Small intestine (tissue), 16 donors: ENCODE measurements around the gene MSMB. TPM values are rescaled to one million over a fixed set of nuclear protein-coding genes. Genes with fewer than 3 reads are reported as not detected.
"Not testable (repeated sequence)": the region's sequence is repeated elsewhere in the genome, so short reads cannot be mapped to it uniquely, and the experiment has no call there.

ENCODE experiments used
- DNase-seq, 2 donors: peaks; one replicate each; pipeline versions ENCODE4 v3.0.0 to v3.0.0-alpha.2; 2013
- FAIRE-seq: peaks from 2 replicates; lab custom pipeline; 2012; peaks lifted over from hg19 to GRCh38; lab: Jason Lieb, UNC
- H3K27ac ChIP-seq, 3 donors: one replicate each; pipeline ENCODE4 v1.5.1; 2013; ENCODE audit warnings: low read length in 2 of 3, mild to moderate bottlenecking in 2 of 3, control low read depth in 1 of 3, inconsistent platforms in 1 of 3, low read depth in 1 of 3, moderate library complexity in 1 of 3
- H3K27me3 ChIP-seq, 3 donors: one replicate each; pipeline ENCODE4 v1.6.1; 2013; ENCODE audit warnings: low read length in 3 of 3, inconsistent platforms in 1 of 3; ENCODE audit not compliant: control insufficient read depth in 3 of 3, insufficient read depth in 3 of 3
- H3K36me3 ChIP-seq, 3 donors: one replicate each; pipeline ENCODE4 v1.6.1; 2013; ENCODE audit warnings: low read length in 3 of 3, inconsistent platforms in 1 of 3, low read depth in 1 of 3, mild to moderate bottlenecking in 1 of 3, moderate library complexity in 1 of 3; ENCODE audit not compliant: control insufficient read depth in 3 of 3, insufficient read depth in 2 of 3
- H3K4me1 ChIP-seq, 3 donors: one replicate each; pipeline ENCODE4 v1.6.1; 2013; ENCODE audit warnings: low read length in 2 of 3, inconsistent platforms in 1 of 3, low read depth in 1 of 3, mild to moderate bottlenecking in 1 of 3, moderate library complexity in 1 of 3; ENCODE audit not compliant: control insufficient read depth in 3 of 3, insufficient read depth in 2 of 3
- H3K4me3 ChIP-seq, 3 donors: one replicate each; pipeline ENCODE4 v1.5.1; 2013; ENCODE audit warnings: low read length in 3 of 3, control low read depth in 1 of 3, inconsistent platforms in 1 of 3, low read depth in 1 of 3, mild to moderate bottlenecking in 1 of 3, moderate library complexity in 1 of 3
- H3K9me3 ChIP-seq, 2 donors: one replicate each; pipeline ENCODE4 v1.6.1; 2013; ENCODE audit warnings: low read depth in 1 of 2, low read length in 1 of 2; ENCODE audit not compliant: control insufficient read depth in 2 of 2, insufficient read depth in 1 of 2
- WGBS, 3 donors: extraction: QIAGEN DNeasy Blood & Tissue Kit; methylation state at CpG; one replicate each; pipeline ENCODE4 v1.1.7; 2013; 5-methylcytosine and 5-hydroxymethylcytosine counted together
- long read RNA-seq, 10 donors: transcript quantifications; one replicate each; lab custom pipeline, GENCODE V29; 2026
- polyA plus RNA-seq, 4 donors: library from polyadenylated mRNA; stranded (reverse) in 3 of 4; unstranded in 1 of 4; fragments of 200-250 nt in 3 of 4; fragments of 120-200 nt in 1 of 4; gene quantifications; one replicate each; pipeline versions ENCODE4 v1.2.1 to v1.2.3, GENCODE V29; 2013
- donor health status: healthy with polysubstance abuse.
- donor health status: control.
- donor health status: control.
- donor health status: Bipolar disorder and iron deficiency.
- donor health status: healthy.

MSMB gene, protein sequence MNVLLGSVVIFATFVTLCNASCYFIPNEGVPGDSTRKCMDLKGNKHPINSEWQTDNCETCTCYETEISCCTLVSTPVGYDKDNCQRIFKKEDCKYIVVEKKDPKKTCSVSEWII
- polyA plus RNA-seq, result 10 to 100 TPM in 1 of 4 donors, 1 to 10 TPM in 1, under 1 TPM in 1, not detected in 1; 0.58 to 46.3 (median 1.4) TPM
- long read RNA-seq, donor 1, result 0 reads
- long read RNA-seq, donor 2, result 0 reads
- long read RNA-seq, donor 3, result 0 reads
- long read RNA-seq, donor 4, result 0 reads
- long read RNA-seq, donor 5, result 0 reads
- long read RNA-seq, donor 6, result 0 reads
- long read RNA-seq, donor 7, result 0 reads
- long read RNA-seq, donor 8, result 0 reads
- long read RNA-seq, donor 9, result 0 reads
- long read RNA-seq, donor 10, result 0 reads

DNA sequence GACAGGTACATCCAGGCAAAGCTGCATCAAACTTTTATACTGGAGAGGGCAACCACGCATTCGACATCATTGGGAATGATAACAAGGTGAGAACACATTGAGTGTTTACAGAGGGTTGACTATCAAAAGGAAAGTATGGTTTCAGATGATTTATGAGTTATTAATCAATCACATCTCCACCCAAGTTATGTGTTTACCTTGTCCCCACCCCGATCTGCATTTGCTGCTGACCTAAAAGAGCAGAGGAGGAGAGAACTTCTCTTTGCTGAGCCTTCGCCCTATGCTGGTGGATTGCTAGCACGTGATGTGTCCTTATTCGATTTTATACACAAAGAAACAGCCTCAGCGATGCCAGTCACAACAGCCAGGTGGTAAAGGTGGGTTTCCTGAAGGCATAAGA, at the start of gene MSMB:
Gene MSMB (minus strand): TSS at position 9 of the 400 bp plus-strand sequence. CDS start 32 bp downstream, outside the sequence.
- no peaks in the 10 kb centered on the region for H3K36me3 ChIP-seq
- FAIRE-seq, result no peak
- H3K4me3 ChIP-seq, result no peak within 1 kb of the TSS

DNA sequence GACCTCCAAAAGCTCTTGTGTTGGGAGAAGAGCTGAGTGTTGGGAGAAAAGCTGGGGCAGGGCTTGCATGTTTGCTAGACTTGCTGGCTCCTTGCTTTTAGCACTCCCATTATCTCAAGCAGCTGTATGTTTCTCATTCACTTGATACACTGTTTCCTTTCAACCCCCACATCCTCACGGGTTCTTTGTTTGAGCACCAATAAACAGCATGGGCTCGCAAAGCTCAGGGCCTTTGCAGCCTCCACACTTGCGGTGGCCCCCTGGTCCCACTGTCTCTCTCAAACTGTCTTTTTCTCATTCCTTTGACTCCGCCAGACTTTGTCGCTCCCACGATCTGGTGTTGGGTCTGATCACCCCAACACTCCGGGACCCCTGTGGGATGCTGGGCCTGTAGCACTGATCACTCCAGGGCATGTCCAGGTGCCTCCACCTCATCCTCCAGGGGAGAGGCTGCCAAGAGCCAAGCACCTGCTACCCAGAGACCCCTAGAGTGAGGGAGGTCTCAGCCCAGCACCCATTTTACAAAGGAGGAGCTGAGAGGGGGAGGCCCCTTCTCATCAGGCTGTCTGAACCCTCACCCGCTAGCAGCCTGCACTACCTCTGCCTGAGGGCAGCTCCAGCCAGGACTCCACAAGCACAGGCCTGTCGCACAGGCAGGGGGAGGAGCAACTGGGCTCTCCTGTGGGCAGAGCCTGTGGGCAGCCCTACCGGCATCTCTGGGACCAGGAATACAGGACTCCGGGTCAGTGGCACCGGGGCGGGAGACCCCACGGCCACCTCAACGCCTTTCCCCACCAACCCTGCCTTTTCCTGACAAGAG, 49.1 kb upstream of the MSMB start:
- Histone ChIP-seq H3K27ac (peak overlapping the region in 1 of 3 donors; percentile 5), H3K27me3 (no peaks in the 10 kb centered on the region), H3K9me3 (no peaks in the 10 kb centered on the region), H3K36me3 (no peaks in the 10 kb centered on the region), H3K4me1 (no peaks in the 10 kb centered on the region), H3K4me3 (no peak overlapping the region)
- WGBS, 3 donors, result 84 to 92% (median 86%) methylated on average over 15 of the region's 15 CpGs
- FAIRE-seq (no peak), DNase-seq (no peak)

More for the DNA sequence above, at the start of gene MSMB:
- no peak within 1 kb of the TSS for H3K27ac ChIP-seq
- H3K27me3 ChIP-seq, result peaks cover 0 to 9% (median 0%) of the 10 kb centered on the region in 3 donors
- no peaks in the 10 kb centered on the region for H3K9me3 ChIP-seq
- DNase-seq, result peak; percentile 8 to 90
- H3K4me1 ChIP-seq, result no peaks in the 10 kb centered on the region
- 18 to 64% (median 41%) methylated on average over 7 of the region's 7 CpGs for WGBS, 3 donors

DNA sequence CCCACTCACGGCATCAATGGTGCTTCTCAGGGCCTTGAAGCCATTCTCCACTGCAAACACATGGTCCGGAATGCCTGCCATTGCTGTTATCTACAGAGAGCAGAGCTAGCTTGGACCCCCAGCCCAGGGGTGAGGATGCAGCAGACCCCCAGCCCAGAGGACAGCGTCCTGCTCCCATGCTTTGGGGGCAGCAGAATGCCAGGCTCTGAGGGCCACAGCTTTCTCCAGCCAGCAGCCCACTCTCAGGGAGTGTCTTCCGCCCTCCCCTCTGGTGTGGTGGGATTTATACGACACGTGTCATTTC, 48.1 kb upstream of the MSMB start:
- 90 to 97% (median 90%) methylated on average over 6 of the region's 6 CpGs for WGBS, 3 donors
- FAIRE-seq (no peak), DNase-seq (no peak)
- Histone ChIP-seq H3K4me1 (no peaks in the 10 kb centered on the region), H3K27me3 (no peaks in the 10 kb centered on the region), H3K9me3 (no peaks in the 10 kb centered on the region), H3K4me3 (no peak overlapping the region), H3K27ac (no peak overlapping the region), H3K36me3 (no peaks in the 10 kb centered on the region)

DNA sequence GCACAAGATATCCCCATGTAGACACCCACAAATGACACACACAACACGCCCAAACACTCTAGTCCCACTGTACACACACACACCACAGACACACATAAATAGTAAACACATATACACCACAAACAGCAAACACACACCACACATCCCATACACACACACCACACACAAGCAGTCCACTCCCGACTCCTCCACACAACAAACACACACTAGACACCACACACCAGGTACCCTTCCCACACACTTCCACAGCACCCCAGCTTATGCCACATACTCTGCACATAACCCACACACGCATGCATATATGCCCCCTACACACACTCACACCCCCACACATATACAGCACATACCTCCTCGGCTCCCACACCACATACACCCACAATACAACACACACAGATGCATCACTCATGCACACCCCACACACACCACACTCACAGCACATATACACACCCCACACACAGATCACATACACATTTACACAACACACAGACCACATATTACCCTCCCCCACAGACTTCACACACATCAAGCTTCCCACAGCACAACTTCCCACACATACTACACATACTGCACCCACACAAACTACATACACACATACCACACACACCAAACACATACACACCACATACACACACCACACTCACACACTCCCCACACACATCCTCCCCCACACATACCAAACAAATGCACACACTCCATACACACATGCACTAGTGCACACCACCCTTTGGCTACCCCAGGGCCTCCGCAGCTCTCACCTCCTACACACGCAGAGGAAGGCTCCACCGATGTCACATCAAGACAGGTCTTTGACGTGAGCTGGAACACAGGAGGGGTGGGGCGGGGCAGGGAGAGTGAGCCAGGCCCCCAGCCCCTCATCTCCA, 47.5 kb upstream of the MSMB start:
- H3K27ac ChIP-seq, result peak overlapping the region in 1 of 3 donors; percentile 60
- WGBS, 3 donors, result 78 to 83% (median 80%) methylated on average over 9 of the region's 9 CpGs
- FAIRE-seq, result not testable (repeated sequence)

DNA sequence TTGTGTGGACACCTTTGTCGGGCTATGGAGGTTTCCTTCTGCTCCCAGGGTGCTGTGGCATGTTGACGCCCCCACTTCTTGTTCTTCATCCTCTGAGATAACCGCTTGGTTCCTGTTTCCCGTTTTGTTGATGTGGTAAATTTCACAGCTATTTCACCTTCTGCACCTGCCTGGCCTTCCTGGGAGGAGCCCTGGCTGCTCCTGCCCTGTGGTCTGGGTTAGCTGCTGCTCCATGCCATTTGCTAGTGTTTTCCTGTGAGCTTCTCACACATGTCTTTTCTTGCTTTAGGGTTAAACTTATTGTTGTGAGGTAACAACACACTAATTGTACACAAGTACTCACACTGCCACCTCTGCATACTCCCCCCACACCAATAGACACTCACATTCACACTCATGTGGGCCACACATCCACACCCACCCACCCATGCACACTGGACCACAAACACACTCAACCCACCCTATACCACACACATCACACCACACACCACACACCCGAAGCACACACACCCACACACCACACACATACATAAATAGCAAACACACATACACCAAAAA, 46.5 kb upstream of the MSMB start:
- no peak for DNase-seq
- Histone ChIP-seq H3K27me3 (no peaks in the 10 kb centered on the region), H3K9me3 (no peaks in the 10 kb centered on the region), H3K27ac (peak overlapping the region in 1 of 3 donors; percentile 86), H3K36me3 (no peaks in the 10 kb centered on the region), H3K4me3 (no peak overlapping the region), H3K4me1 (no peaks in the 10 kb centered on the region)
- no peak for FAIRE-seq
- 37 to 59% (median 42%) methylated on average over 5 of the region's 5 CpGs for WGBS, 3 donors

More for the DNA sequence above, 47.5 kb upstream of the MSMB start:
- not testable (repeated sequence) for H3K36me3 ChIP-seq, H3K27me3 ChIP-seq, H3K4me3 ChIP-seq, H3K4me1 ChIP-seq, H3K9me3 ChIP-seq, DNase-seq

DNA sequence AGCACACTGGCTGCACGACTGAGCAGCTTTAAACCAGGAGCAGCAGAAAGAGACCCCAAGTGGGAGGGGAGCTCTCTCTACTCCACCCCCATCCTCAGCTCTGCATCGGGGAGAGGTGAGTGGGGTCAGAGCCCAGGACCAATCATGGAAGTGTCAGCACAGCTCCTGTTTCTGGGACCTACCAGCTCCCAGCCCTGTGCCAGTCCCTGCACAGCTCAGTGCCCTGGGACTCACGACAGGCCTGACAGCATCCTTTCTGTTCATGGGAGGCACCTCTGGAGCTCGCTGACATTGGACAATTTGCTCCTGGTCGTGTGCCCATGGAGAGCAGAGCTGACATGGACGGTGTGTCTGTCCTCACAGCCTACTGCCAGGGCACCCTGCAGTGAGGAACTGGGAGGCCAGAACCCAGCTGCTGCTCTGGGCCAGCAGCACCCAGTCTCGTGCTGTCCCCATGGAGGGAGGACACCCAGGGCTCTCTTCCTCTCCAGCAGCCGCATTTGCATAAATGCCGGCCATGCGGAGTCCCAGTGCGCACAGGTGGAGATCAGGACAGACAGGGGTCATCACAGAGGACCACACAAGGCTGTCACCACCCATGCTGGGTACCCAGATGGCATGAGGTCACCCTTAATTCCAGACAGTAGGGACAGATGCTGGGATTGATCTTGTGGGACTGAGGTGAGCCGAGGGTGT, 45.9 kb upstream of the MSMB start:
- whole genome bisulfite sequencing, 3 donors, result 55 to 75% (median 72%) methylated on average over 12 of the region's 12 CpGs
- DNase-seq (no peak), FAIRE-seq (no peak)
- Histone ChIP-seq H3K9me3 (no peaks in the 10 kb centered on the region), H3K27me3 (no peaks in the 10 kb centered on the region), H3K4me3 (no peak overlapping the region), H3K27ac (peak overlapping the region in 1 of 3 donors; percentile 86), H3K4me1 (no peaks in the 10 kb centered on the region), H3K36me3 (no peaks in the 10 kb centered on the region)

DNA sequence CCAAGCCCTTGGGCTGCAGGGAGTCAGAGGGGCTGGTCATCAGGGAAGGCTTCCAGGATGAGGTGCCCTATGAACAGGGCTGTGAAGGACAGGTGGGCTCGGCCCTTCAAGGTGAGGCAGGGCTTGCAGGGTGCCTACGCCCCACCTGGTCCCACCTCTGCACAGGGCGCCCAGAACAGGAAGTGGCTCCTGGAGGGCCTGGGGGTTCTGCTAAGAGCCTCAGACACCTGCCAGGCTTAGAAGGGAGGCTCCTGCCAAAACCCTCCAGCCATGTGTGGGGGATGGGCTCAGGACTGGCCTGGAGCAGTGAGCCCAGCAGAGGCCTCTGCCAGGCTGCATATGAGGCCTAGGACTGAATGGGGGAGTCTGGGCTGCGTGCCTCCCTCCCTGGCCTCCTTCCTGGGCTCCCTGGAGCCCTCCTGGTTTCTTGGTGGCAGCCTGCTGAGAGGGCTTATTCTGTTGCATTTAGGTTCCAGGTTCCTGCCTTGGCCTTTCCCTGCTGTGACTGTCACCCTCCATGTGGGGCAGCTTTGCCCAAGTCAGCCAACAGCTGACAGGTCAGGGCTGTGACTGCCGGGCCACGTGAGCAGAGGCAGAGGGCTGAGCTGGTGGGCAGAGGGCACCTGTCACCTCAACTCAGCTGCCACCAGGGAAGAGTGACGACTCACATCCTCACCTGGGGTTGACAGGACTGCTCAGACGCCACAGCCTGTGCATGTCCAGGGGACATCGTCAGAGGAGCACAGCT, 45.2 kb upstream of the MSMB start:
- Histone ChIP-seq H3K27me3 (no peaks in the 10 kb centered on the region), H3K27ac (peak overlapping the region in 1 of 3 donors; percentile 86), H3K4me3 (no peak overlapping the region), H3K4me1 (no peaks in the 10 kb centered on the region), H3K36me3 (no peaks in the 10 kb centered on the region), H3K9me3 (no peaks in the 10 kb centered on the region)
- WGBS, 3 donors, result 67 to 76% (median 68%) methylated on average over 9 of the region's 9 CpGs
- no peak for DNase-seq
- FAIRE-seq, result no peak
